Measurements from ENCODE around the gene ENG.
"Not testable (repeated sequence)": the region's sequence is repeated elsewhere in the genome, so short reads cannot be mapped to it uniquely, and the experiment has no call there.

ENG gene

GRCh38 chr9:127863191-127863621 lies 8.7 kb upstream of the ENG start:
- no peak for DNase-seq

GRCh38 chr9:127862075-127863011 lies 7.9 kb upstream of the ENG start:
- peak; percentile 75 for DNase-seq

GRCh38 chr9:127860779-127861178 lies 6.3 kb upstream of the ENG start:
- DNase-seq: no peak

- no peak for DNase-seq
These were observed 5.8 kb upstream of the ENG start for GRCh38 chr9:127860260-127860659.

- DNase-seq: no peak
These were observed 3.6 kb upstream of the ENG start for GRCh38 chr9:127858041-127858512.

GRCh38 chr9:127857278-127857677 lies 2.8 kb upstream of the ENG start:
- DNase-seq: no peak

- no peak for DNase-seq
These were observed 2.3 kb upstream of the ENG start for GRCh38 chr9:127856729-127857116.

GRCh38 chr9:127856094-127856728 lies 1.8 kb upstream of the ENG start:
- no peak for DNase-seq

GRCh38 chr9:127855522-127855921 lies 1.1 kb upstream of the ENG start:
- no peak for DNase-seq

- no peak for DNase-seq
These were observed 502 bp upstream of the ENG start for GRCh38 chr9:127854960-127855359.

- DNase-seq: no peak
These were observed 910 bp downstream of the ENG start for GRCh38 chr9:127853312-127854183.

- no peak for DNase-seq
These were observed 1.6 kb downstream of the ENG start for GRCh38 chr9:127852829-127853228.

- DNase-seq: no peak
These were observed 4.1 kb downstream of the ENG start for GRCh38 chr9:127850286-127850830.

- DNase-seq: no peak
These were observed 5.5 kb downstream of the ENG start for GRCh38 chr9:127848756-127849504.

- no peak for DNase-seq
These were observed 6.4 kb downstream of the ENG start for GRCh38 chr9:127847833-127848755.

- DNase-seq: no peak
These were observed 7.3 kb downstream of the ENG start for GRCh38 chr9:127847178-127847510.

- DNase-seq: no peak
These were observed 7.8 kb downstream of the ENG start for GRCh38 chr9:127846443-127847177.

GRCh38 chr9:127845619-127846018 lies 8.8 kb downstream of the ENG start:
- DNase-seq: not testable (repeated sequence)

- no peak for DNase-seq
These were observed 9.6 kb downstream of the ENG start for GRCh38 chr9:127844821-127845359.

Data from activated effector memory CD4-positive, alpha-beta T cell treated with anti-CD3 and anti-CD28 coated beads, Interleukin-2, amount 50 U/mL, for 16 hours (primary cell).